Activated CD4-positive, alpha-beta T cell treated with anti-CD3 and anti-CD28 coated beads, Interleukin-2, amount 50 U/mL, for 24 hours (primary cell): ENCODE results near the gene DLX3.

ENCODE experiments used
- DNase-seq, 2 donors: peaks; one replicate each; pipeline ENCODE4 v3.0.0-alpha.2; 2020; ENCODE audit warnings: low read depth in 1 of 2, low spot score in 1 of 2

The DLX3 gene

GRCh38 chr17:49992933-49993422 is 2.0 kb downstream of the DLX3 start:
- no peak for DNase-seq

GRCh38 chr17:49992191-49992932 is 2.7 kb downstream of the DLX3 start:
- no peak for DNase-seq

DNA sequence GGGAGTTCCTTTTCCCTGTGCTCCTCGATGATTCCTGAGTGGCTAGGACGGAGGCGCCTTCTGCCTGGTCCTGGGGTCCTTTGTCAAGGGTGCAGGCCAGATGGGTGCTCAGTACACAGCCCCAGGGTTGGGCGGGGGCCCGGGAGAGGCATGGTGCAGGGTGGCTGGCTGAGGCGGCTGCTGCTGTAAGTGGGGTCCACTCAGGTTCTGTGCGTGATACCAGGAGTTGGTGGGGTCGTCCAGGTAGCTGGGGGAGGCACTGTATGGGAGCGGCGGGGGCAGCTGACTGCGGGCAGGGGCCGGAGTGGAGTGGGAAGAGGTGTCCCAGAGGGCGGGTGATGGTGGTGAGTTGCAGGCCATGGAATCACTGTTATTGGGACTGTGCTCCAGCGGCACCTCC is 3.6 kb downstream of the DLX3 start:
- no peak for DNase-seq

DNA sequence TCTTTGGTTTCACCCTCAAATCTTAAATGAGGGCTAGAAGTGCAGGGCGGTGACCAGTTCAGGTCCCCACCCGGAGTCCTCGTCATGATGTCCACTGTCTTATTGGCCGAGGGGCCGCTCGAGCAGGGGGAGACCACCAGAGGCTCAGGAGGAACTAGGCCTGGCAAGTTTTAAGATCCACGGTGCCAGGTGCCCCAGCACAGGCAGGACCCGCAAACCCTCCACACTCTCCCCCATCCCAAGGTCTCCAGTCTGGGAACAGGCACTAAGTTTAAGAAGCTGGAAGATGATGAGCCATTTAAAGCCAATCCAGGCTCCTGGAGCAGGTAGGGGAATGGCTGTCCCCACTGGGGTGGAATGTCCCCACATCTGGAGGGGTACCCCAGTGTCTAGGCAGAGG is 4.1 kb downstream of the DLX3 start:
- no peak for DNase-seq

- DNase-seq, result no peak
Observed at GRCh38 chr17:49990331-49990730, 4.7 kb downstream of the DLX3 start.

GRCh38 chr17:49989518-49989880 is 5.5 kb downstream of the DLX3 start:
- no peak for DNase-seq

GRCh38 chr17:49987681-49988441 is 7.2 kb downstream of the DLX3 start:
- no peak for DNase-seq

GRCh38 chr17:49987290-49987585 is 7.8 kb downstream of the DLX3 start:
- no peak for DNase-seq

DNA sequence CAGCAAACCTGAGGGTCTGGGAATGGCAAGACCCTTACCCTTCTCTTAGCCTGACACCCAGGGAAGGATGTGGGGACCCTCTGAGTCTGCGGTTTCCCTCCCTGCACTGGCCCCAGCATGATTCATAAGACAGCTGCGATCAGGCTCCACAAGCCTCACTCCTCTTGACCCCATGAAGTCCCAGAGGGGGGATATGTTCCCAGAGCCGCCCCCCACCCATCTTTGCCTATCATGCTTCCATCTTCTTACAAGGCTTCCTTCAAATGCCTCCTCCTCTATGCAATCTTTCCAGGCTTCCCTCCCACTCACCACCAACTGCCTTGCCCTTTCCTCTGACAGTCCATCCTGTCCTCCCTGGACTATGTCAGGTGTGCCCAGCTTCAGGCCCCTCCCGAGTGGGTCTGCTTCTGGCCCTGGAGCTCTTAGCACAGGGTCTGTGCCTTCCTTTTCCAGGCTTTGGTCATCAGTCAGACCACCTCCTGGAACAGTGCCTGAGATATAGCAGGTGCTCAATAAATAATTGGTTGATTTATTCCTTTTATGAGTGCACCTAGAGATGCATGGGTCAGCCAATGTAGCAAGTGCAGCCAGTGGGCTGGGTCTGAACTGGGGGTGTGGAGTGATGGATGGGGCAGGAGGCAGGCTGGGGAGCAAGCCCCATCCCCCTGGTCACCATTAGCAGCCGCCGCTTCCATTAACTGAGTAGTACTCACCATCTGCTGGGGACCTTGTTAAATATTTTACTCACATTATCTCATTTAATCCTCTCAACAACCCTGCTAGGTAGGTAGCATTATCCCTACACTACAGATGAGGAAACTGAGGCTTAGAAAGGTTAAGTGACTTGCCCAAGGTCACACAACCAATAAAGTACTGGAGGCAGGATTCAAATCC is 8.4 kb downstream of the DLX3 start:
- DNase-seq, result no peak

DNA sequence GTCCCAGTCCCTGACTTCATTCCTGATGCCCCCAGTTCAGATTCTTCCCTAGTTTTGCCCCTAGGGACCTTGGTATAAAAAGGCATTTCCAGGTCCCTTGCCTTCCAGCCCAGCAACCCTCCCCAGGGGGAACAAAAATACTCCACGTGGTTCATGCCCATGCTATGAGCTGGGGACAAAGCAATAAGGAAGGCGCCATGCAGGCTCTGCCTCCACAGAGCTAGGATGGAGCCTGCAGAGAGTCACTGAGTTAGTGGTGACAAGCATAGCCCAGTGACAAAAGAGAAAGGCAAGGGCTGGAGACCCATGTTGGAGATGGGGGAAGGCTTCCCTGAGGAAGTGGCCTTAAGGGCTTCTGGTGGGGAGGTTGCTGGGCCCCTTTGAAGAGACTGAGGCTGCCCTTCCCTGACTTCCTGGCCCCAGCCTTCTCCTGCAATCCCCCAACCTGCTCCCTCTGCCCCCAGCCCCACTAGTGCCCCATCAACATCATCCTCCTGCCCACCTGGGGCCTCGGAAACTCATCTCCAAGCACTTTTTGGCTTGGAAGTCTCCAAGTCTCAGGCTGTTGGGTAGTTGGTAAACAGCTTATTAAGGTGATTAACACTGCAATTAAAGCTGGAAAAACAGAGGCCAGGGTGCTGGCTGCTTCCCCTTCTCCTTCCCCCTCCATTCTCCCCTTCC is 9.6 kb downstream of the DLX3 start:
- no peak for DNase-seq

- no peak for DNase-seq
Observed at GRCh38 chr17:49984776-49985175, 10.2 kb downstream of the DLX3 start.

DNA sequence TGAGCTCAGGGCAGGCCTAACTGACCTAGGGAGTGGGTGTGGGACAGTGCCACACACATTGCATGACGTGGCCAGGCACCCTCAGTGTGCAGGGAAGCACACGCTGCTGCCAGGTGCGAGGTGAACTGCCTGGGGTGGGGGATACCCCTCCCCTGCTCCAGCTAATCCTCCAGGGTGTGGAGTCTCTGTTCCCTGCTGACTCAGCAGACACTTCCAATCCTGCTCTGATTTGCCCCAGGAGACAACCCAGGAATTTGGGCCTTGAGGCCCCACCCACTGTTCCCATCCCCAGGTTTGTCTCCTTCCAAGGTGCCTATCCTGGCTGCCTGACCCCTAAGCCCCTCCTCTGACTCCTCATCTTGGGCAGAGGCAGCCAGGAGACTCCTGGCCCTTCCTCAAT is 10.7 kb downstream of the DLX3 start:
- DNase-seq, result no peak

DNA sequence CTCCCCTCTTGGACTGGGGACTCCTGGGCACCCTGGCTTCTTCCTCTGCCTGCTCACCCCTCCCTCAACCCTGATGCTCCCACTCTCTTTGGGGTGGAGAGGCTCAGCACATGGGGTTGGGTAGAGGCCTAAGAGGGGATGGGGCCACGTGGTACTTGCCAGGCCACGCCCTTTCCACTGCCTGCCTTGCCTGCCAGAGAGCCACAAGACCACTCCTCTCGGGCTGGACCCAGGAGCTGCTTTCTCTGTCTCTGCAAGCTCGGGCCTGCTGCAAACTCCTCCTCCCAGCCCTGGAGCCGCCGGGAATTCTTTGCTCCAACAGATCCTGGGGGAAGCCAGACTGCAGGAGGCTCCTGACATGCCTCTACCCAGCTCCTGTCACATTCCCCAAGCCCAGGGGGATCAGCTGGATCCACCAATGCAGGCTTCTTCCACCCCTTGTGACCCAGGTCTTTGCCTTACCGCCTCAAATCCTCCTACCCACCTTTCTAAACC is 14.3 kb downstream of the DLX3 start:
- no peak for DNase-seq

GRCh38 chr17:49979748-49980479 is 15.1 kb downstream of the DLX3 start:
- no peak for DNase-seq

GRCh38 chr17:49978501-49978900 is 16.5 kb downstream of the DLX3 start:
- DNase-seq, result no peak

DNA sequence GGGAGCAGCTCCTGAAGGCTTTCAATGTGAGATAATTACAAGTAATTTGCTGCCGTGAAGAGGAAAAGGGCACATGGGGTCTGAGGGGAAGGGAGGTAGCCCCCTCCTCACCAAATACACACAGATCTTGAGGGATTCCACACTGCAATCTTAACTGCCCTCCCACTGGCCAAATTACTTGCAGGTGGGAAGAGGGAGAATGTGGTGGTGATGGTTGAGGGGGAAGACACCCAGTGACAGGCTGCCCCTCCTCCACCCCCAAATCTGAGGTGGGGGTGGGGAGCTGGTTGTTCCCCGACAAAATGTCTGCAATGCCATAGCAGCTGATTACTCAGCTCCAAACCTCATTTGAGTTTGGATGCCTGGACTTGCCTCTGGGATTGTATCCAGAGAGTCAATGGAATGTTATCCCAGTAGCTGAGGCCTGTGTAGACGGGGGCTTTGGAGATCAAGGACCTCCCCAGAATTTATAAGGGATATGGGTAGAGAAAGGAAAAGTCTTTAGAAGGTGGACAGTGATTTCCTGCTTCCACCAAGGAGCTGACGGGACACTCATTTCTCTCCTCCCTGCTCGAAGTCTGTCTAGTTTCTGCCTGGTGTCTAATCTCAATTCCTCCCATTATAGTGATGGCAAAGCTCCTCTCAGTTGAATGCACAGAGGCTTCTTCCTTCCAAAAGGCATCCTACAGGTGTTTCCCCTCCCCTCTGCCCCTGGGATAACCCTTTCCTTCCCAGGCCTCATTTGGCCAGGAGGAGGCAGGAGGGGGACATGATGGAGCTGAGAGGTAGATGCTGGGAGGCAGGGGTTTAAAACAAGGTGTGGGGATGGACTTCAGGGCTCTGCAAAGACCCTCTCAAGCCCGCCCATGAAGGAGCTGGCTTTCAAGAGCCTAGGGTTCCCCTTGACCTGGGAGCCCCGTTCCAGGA is 17.3 kb downstream of the DLX3 start:
- no peak for DNase-seq

- no peak for DNase-seq
Observed at GRCh38 chr17:49976828-49977202, 18.2 kb downstream of the DLX3 start.

- DNase-seq, result no peak
Observed at GRCh38 chr17:49976163-49976827, 18.7 kb downstream of the DLX3 start.

GRCh38 chr17:49975531-49975930 is 19.5 kb downstream of the DLX3 start:
- no peak for DNase-seq
